A549 (cell line): ENCODE data around the gene TNRC18. TPM values are rescaled to one million over a fixed set of nuclear protein-coding genes. Genes with fewer than 3 reads are reported as not detected.

Experiments used
- ATAC-seq, 2 experiments: fragments of 200-7000 bp in 1 of 2; fragments of >200 bp in 1 of 2; cut with Nextera tagmentation in 1 of 2; cut with Tn5 transposase in 1 of 2; 3 replicates each; pipeline versions ENCODE4 v1.8.0 to v1.9.1; 2018 to 2020; ENCODE audit warnings: mild to moderate bottlenecking in 1 of 2, moderate library complexity in 1 of 2
- CTCF ChIA-PET: fragments of 300-600 bp; sonication (Branson Sonifier 250); formaldehyde crosslinking; extraction: SDS; loops from one replicate; lab custom pipeline; 2021; ENCODE audit warnings: antibody characterized with exemption, inconsistent platforms; lab: Yijun Ruan, JAX
- POLR2A ChIA-PET: fragments of 350-600 bp; formaldehyde crosslinking; extraction: SDS; loops from one replicate; lab custom pipeline; 2021; ENCODE audit warnings: antibody characterized with exemption, inconsistent platforms; lab: Yijun Ruan, JAX
- DNase-seq, 2 experiments: peaks; one replicate each; pipeline versions ENCODE4 v3.0.0 to v3.0.0-alpha.2; 2011 to 2016; ENCODE audit warnings: low read depth in 1 of 2, low spot score in 1 of 2
- FAIRE-seq: peaks from 2 replicates; lab custom pipeline; 2011; peaks lifted over from hg19 to GRCh38; lab: Jason Lieb, UNC
- H3K27ac ChIP-seq, 2 experiments: fragments of >200 bp; sonication (Bioruptor Twin); formaldehyde crosslinking; 3 replicates each; pipeline ENCODE4 v1.5.1; 2016 to 2017
- H3K4me1 ChIP-seq: fragments of >200 bp; sonication (Bioruptor Twin); formaldehyde crosslinking; 3 replicates; pipeline ENCODE4 v1.6.1; 2016
- H3K4me2 ChIP-seq: fragments of >200 bp; sonication (Bioruptor Twin); formaldehyde crosslinking; 3 replicates; pipeline ENCODE4 v1.6.1; 2016
- H3K4me3 ChIP-seq: fragments of >200 bp; sonication (Bioruptor Twin); formaldehyde crosslinking; 3 replicates; pipeline ENCODE4 v1.5.1; 2016
- H3K9me3 ChIP-seq: fragments of >200 bp; sonication (Bioruptor Twin); formaldehyde crosslinking; 3 replicates; pipeline ENCODE4 v1.6.1; 2016
- CBX2 ChIP-seq: fragments of 200-600 bp; sonication (generic); IDR thresholded peaks from 2 replicates; pipeline ENCODE4 v1.6.1; 2016; ENCODE audit warnings: low read depth, mild to moderate bottlenecking, borderline replicate concordance
- CBX8 ChIP-seq: fragments of 200-600 bp; sonication (generic); IDR thresholded peaks from 2 replicates; pipeline ENCODE4 v1.6.1; 2016
- E2F6 ChIP-seq: IDR thresholded peaks from 2 replicates; pipeline ENCODE4 v1.6.1; 2012; ENCODE audit warnings: low read depth, borderline replicate concordance
- EHF ChIP-seq: fragments of 250-450 bp; sonication (Bioruptor Pico); IDR thresholded peaks from 2 replicates; pipeline ENCODE4 v1.5.0; 2020; ENCODE audit warnings: mild to moderate bottlenecking
- ELK1 ChIP-seq: fragments of 150-350 bp; IDR thresholded peaks from 2 replicates; pipeline ENCODE4 v1.6.1; 2014; ENCODE audit warnings: low read depth, mild to moderate bottlenecking, low read length
- EP300 ChIP-seq, 2 experiments: fragments of >200 bp; sonication (Bioruptor Twin); formaldehyde crosslinking; IDR thresholded peaks; 2 replicates in 1 of 2; 3 replicates in 1 of 2; pipeline ENCODE4 v1.6.1; 2016 to 2017
- GATA3 ChIP-seq: IDR thresholded peaks from 2 replicates; pipeline ENCODE4 v1.6.1; 2012; ENCODE audit warnings: borderline replicate concordance
- HEYL ChIP-seq: fragments of 250-450 bp; sonication (Bioruptor Pico); IDR thresholded peaks from 2 replicates; pipeline ENCODE4 v1.8.0; 2021; ENCODE audit warnings: mild to moderate bottlenecking, moderate library complexity
- KDM5A ChIP-seq: fragments of 200-600 bp; sonication (generic); IDR thresholded peaks from 2 replicates; pipeline ENCODE4 v1.6.1; 2016; ENCODE audit warnings: antibody characterized with exemption, mild to moderate bottlenecking
- MAFK ChIP-seq: fragments of 450-650 bp; IDR thresholded peaks from 2 replicates; pipeline ENCODE4 v1.6.1; 2014; ENCODE audit not compliant: partially characterized antibody
- MAX ChIP-seq: IDR thresholded peaks from 2 replicates; pipeline ENCODE4 v1.6.1; 2012
- NPAS2 ChIP-seq: fragments of 250-450 bp; sonication (Bioruptor Pico); IDR thresholded peaks from 2 replicates; pipeline ENCODE4 v1.8.0; 2022; ENCODE audit warnings: mild to moderate bottlenecking, moderate library complexity, borderline replicate concordance
- PBX3 ChIP-seq: IDR thresholded peaks from 2 replicates; pipeline ENCODE4 v1.6.1; 2012
- RARB ChIP-seq: fragments of 250-450 bp; sonication (Bioruptor Pico); IDR thresholded peaks from 2 replicates; pipeline ENCODE4 v1.8.0; 2021; ENCODE audit warnings: mild to moderate bottlenecking, moderate library complexity
- REST ChIP-seq: fragments of 200-600 bp; sonication (generic); IDR thresholded peaks from 2 replicates; pipeline ENCODE4 v1.6.1; 2016; ENCODE audit warnings: antibody characterized with exemption, mild to moderate bottlenecking, moderate library complexity
- RNF2 ChIP-seq: fragments of 200-600 bp; sonication (generic); IDR thresholded peaks from 2 replicates; pipeline ENCODE4 v1.6.1; 2016; ENCODE audit warnings: low read depth, mild to moderate bottlenecking, antibody characterized with exemption, moderate library complexity, borderline replicate concordance
- ZC3H11A ChIP-seq: fragments of 450-650 bp; IDR thresholded peaks from 2 replicates; pipeline ENCODE4 v1.6.1; 2014; ENCODE audit warnings: antibody characterized with exemption, mild to moderate bottlenecking
- ZNF302 ChIP-seq: fragments of 250-450 bp; sonication (Bioruptor Pico); IDR thresholded peaks from 2 replicates; pipeline ENCODE4 v1.9.0; 2021; ENCODE audit warnings: inconsistent platforms, mild to moderate bottlenecking, moderate library complexity
- ZSCAN20 ChIP-seq: fragments of 250-450 bp; sonication (Bioruptor Pico); IDR thresholded peaks from 2 replicates; pipeline ENCODE4 v1.8.0; 2022; ENCODE audit warnings: mild to moderate bottlenecking, moderate library complexity
- WGBS: methylation state at CpG from one replicate; pipeline ENCODE4 v1.1.6; 2017; ENCODE audit errors: missing lambda C conversion rate; 5-methylcytosine and 5-hydroxymethylcytosine counted together
- polyA plus RNA-seq, 4 experiments: library from polyadenylated mRNA; depleted of rRNA in 3 of 4; stranded (reverse); fragments of >200 nt; fragmentation: RNase III in 1 of 4; extraction: RNeasy Plus Mini Kit Qiagen cat#74134 plus additional on column Dnase treatment in 1 of 4; gene quantifications; 2 replicates in 3 of 4; 3 replicates in 1 of 4; pipeline ENCODE4 v1.2.3, GENCODE V29; 2011 to 2017
- TF ChIP-seq, protein P1 (sequence below): fragments of 250-450 bp; sonication (Bioruptor Pico); IDR thresholded peaks from 2 replicates; pipeline ENCODE4 v1.5.0; 2021; ENCODE audit warnings: mild to moderate bottlenecking, moderate library complexity, borderline replicate concordance

TNRC18 gene
- polyA plus RNA-seq, 2 of the 4 experiments (the other 2 are of a cell fraction) = 15.5 to 39.9 TPM

- peak; percentile 11 to 12; a peak in 4 of 6 replicates for ATAC-seq
- Histone ChIP-seq H3K4me2 (peak overlapping the region; percentile 77), H3K27ac (peak overlapping the region; percentile 96 to 98), H3K4me1 (peaks cover 21% of the 10 kb centered on the region), H3K4me3 (peak overlapping the region; percentile 74; the same call in 2 of the 3 replicates), H3K9me3 (no peaks in the 10 kb centered on the region)
- no peak for FAIRE-seq
- POLR2A ChIA-PET = interaction anchor here (1.0 to 2.9 kb wide), 6 partner anchors 9 to 51 kb away, joined by 3 to 63 read pairs (median 8); partner anchors contain the start of gene TNRC18
- CTCF ChIA-PET = interaction anchor here (0.9 to 5.3 kb wide), 12 partner anchors 10 to 424 kb away, joined by 3 to 54 read pairs (median 4); partner anchors contain the start of gene TNRC18
- no peak for DNase-seq
- TF ChIP-seq ELK1 (no peak), EHF (no peak), REST (no peak), PBX3 (no peak), E2F6 (no peak), KDM5A (no peak), ZSCAN20 (no peak), ZC3H11A (no peak), ZNF302 (CRISPR knock-in tag) (no peak), MAFK (no peak), HEYL (CRISPR knock-in tag) (no peak), CBX8 (no peak), RNF2 (no peak), MAX (no peak), CBX2 (no peak), GATA3 (no peak), NPAS2 (CRISPR knock-in tag) (no peak), EP300 (IDR thresholded peaks at IDR 0.05) (no peak), RARB (no peak)
- TF ChIP-seq, protein P1, sequence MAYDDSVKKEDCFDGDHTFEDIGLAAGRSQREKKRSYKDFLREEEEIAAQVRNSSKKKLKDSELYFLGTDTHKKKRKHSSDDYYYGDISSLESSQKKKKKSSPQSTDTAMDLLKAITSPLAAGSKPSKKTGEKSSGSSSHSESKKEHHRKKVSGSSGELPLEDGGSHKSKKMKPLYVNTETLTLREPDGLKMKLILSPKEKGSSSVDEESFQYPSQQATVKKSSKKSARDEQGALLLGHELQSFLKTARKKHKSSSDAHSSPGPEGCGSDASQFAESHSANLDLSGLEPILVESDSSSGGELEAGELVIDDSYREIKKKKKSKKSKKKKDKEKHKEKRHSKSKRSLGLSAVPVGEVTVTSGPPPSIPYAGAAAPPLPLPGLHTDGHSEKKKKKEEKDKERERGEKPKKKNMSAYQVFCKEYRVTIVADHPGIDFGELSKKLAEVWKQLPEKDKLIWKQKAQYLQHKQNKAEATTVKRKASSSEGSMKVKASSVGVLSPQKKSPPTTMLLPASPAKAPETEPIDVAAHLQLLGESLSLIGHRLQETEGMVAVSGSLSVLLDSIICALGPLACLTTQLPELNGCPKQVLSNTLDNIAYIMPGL = no peak
- WGBS = 68% methylated on average over 7 of the region's 7 CpGs
Observed at GRCh38 chr7:5397736-5398135, 25.9 kb downstream of the TNRC18 start.
